IPS-15b (cell line): ENCODE measurements around the gene ARID2.

Source experiments
- H3K27me3 ChIP-seq: one replicate; pipeline ENCODE4 v1.6.1; 2013; ENCODE audit warnings: low read length; ENCODE audit not compliant: control insufficient read depth, insufficient read depth
- H3K36me3 ChIP-seq: one replicate; pipeline ENCODE4 v1.6.1; 2013; ENCODE audit warnings: low read length; ENCODE audit not compliant: control insufficient read depth, insufficient read depth
- H3K4me1 ChIP-seq: one replicate; pipeline ENCODE4 v1.6.1; 2013; ENCODE audit warnings: mild to moderate bottlenecking, low read length; ENCODE audit not compliant: control insufficient read depth, insufficient read depth
- H3K4me3 ChIP-seq: one replicate; pipeline ENCODE4 v1.5.1; 2013; ENCODE audit warnings: low read depth, low read length
- H3K9ac ChIP-seq: one replicate; pipeline ENCODE4 v1.6.1; 2013; ENCODE audit warnings: low read depth, mild to moderate bottlenecking, low read length
- H3K9me3 ChIP-seq: one replicate; pipeline ENCODE4 v1.6.1; 2013; ENCODE audit warnings: mild to moderate bottlenecking, low read length; ENCODE audit not compliant: control insufficient read depth, insufficient read depth

ARID2 gene

DNA sequence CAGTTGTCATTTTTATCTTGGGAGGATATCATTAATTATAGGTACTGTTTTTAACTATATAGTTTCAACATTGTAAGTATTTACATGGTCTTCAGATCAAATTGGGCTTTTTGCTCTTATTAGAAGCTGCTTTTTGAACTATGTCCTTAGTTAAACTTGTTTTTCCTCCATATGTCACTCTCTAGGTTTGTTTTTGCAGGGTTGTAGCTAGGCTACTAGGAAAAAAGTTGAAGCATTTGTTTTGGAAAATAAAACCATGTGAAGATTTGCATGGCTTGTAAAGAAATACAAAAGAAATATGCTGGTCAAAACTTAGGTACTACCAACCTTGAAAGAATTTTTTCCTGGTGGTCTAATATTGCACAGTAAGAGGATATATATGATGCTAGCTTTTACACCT, 3.4 kb downstream of the ARID2 start:
- H3K36me3 ChIP-seq, result no peaks in the 10 kb centered on the region
- H3K9ac ChIP-seq, result no peak overlapping the region
- H3K4me1 ChIP-seq, result peaks cover 13% of the 10 kb centered on the region
- no peak overlapping the region for H3K4me3 ChIP-seq
- no peaks in the 10 kb centered on the region for H3K27me3 ChIP-seq
- H3K9me3 ChIP-seq, result peaks cover 3% of the 10 kb centered on the region

- H3K4me3 ChIP-seq, result no peak overlapping the region
- H3K9me3 ChIP-seq, result peaks cover 3% of the 10 kb centered on the region
- H3K4me1 ChIP-seq, result peaks cover 7% of the 10 kb centered on the region
- H3K36me3 ChIP-seq, result no peaks in the 10 kb centered on the region
- no peaks in the 10 kb centered on the region for H3K27me3 ChIP-seq
- no peak overlapping the region for H3K9ac ChIP-seq
Observed at GRCh38 chr12:45737638-45738037, 8.1 kb downstream of the ARID2 start.

GRCh38 chr12:45742590-45742989, 13.1 kb downstream of the ARID2 start:
- H3K4me3 ChIP-seq, result no peak overlapping the region
- no peaks in the 10 kb centered on the region for H3K9me3 ChIP-seq
- H3K4me1 ChIP-seq, result no peaks in the 10 kb centered on the region

GRCh38 chr12:45743247-45743646, 13.7 kb downstream of the ARID2 start:
- Histone ChIP-seq H3K9me3 (no peaks in the 10 kb centered on the region), H3K36me3 (no peaks in the 10 kb centered on the region), H3K27me3 (no peaks in the 10 kb centered on the region), H3K9ac (no peak overlapping the region), H3K4me3 (no peak overlapping the region), H3K4me1 (no peaks in the 10 kb centered on the region)

More at GRCh38 chr12:45742590-45742989, 13.1 kb downstream of the ARID2 start:
- Histone ChIP-seq H3K9ac (no peak overlapping the region), H3K36me3 (no peaks in the 10 kb centered on the region), H3K27me3 (no peaks in the 10 kb centered on the region)

DNA sequence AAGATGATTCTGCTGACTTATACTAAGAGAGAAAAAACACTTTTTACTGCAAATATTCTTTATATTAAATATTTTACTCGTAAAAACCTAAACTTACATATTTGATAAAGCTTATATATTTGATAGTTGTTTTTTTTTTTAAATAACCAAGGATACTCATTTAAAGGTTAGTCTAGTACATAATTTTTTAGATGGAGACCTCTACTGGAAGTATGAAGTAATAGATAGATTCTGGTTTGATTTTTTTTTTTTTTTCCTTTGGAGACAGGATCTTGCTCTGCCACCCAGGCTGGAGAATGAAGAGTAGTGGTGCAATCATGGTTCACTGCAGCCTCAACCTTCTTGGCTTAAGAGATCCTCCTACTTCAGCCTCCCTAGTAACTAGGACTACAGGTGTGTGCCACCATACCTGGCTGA, 16.4 kb downstream of the ARID2 start:
- Histone ChIP-seq H3K4me1 (no peaks in the 10 kb centered on the region), H3K27me3 (no peaks in the 10 kb centered on the region), H3K36me3 (no peaks in the 10 kb centered on the region), H3K9me3 (no peaks in the 10 kb centered on the region), H3K4me3 (no peak overlapping the region), H3K9ac (no peak overlapping the region)

DNA sequence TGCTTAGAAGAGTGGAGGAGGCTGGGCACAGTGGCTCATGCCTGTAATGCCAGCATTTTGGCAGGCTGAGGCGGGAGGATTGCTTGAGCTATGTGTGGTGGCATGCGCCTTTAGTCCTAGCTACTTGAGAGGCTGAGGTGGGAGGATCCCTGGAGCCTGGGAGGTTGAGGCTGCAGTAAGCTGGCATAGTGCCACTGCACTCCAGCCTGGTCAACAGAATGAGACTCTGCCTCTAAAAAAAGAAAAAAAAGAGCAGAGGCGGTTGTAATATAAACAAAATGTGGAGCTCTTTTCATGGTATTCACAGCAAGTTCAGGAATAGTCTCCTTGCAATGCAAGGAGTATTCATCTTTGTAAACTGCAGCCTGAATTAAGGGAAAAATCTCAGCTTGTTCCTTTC, 27.2 kb downstream of the ARID2 start:
- no peak overlapping the region for H3K9ac ChIP-seq
- no peaks in the 10 kb centered on the region for H3K4me1 ChIP-seq
- H3K9me3 ChIP-seq, result no peaks in the 10 kb centered on the region
- no peaks in the 10 kb centered on the region for H3K36me3 ChIP-seq
- no peaks in the 10 kb centered on the region for H3K27me3 ChIP-seq
- H3K4me3 ChIP-seq, result no peak overlapping the region

DNA sequence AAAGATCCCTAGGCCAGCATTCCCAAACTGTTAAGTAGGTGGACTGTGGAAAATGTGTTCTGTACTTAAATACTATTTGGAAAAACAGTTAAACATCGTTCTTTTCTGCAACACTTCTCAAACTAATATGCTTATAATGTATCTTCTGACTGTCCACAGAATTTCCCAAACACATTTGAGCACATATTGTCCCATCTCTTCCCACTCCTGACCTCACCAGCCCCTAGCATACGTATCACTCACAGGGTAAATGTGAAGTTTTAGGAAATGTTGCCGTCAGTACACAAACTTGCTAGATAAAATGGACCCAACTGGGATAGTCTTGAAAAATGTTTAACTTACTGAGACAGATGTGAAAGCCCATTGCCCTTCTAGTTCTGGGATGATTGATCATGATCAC, 27.7 kb downstream of the ARID2 start:
- no peaks in the 10 kb centered on the region for H3K9me3 ChIP-seq
- no peaks in the 10 kb centered on the region for H3K36me3 ChIP-seq
- no peak overlapping the region for H3K4me3 ChIP-seq
- H3K4me1 ChIP-seq, result no peaks in the 10 kb centered on the region
- no peaks in the 10 kb centered on the region for H3K27me3 ChIP-seq
- H3K9ac ChIP-seq, result no peak overlapping the region

- Histone ChIP-seq H3K4me1 (no peaks in the 10 kb centered on the region), H3K36me3 (no peaks in the 10 kb centered on the region), H3K4me3 (no peak overlapping the region), H3K9ac (no peak overlapping the region), H3K9me3 (no peaks in the 10 kb centered on the region), H3K27me3 (no peaks in the 10 kb centered on the region)
Observed at GRCh38 chr12:45760333-45760732, 30.8 kb downstream of the ARID2 start.

GRCh38 chr12:45762185-45763110, 32.9 kb downstream of the ARID2 start:
- H3K4me1 ChIP-seq, result no peaks in the 10 kb centered on the region
- no peaks in the 10 kb centered on the region for H3K27me3 ChIP-seq
- H3K9me3 ChIP-seq, result no peaks in the 10 kb centered on the region
- no peak overlapping the region for H3K4me3 ChIP-seq
- no peak overlapping the region for H3K9ac ChIP-seq
- H3K36me3 ChIP-seq, result no peaks in the 10 kb centered on the region

DNA sequence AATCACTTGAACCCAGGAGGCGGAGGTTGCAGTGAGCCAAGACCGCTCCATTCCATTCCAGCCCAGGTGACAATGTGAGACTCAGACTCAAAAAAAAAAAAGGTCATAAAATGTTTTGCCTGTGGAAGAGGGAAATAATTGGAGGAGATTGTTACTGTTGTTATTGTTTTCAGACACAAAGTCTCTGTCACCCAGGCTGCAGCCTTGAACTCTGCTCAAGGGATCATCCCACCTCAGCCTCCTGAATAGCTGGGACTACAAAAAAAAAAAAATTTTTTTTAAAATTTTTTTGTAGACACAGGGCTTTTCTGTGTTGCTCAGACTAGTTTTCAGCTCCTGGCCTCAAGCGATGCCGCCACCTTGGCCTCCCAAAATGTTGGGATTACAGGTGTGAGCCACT, 33.9 kb downstream of the ARID2 start:
- H3K9ac ChIP-seq, result no peak overlapping the region
- H3K4me1 ChIP-seq, result no peaks in the 10 kb centered on the region
- no peaks in the 10 kb centered on the region for H3K27me3 ChIP-seq
- H3K9me3 ChIP-seq, result no peaks in the 10 kb centered on the region
- no peaks in the 10 kb centered on the region for H3K36me3 ChIP-seq
- H3K4me3 ChIP-seq, result no peak overlapping the region

DNA sequence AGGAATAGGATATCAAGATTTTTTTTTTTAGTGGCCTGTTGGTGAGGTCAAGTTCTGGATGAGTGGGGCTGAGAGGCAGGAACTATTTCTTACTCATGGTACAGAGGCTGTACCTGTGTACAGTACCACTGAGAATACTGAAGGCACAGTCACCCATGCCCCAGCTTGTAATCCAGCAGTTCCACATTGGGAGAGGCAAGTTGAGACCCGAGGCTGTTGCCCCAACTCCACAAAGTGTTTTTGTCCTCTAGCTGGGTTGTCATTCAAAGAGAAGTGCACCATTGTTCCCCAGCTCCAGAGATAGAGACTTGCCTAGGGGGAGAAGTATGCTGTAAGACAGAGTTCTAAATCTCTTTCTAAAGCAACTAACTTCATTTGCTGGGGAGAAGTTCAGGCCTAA, 38.7 kb downstream of the ARID2 start:
- H3K4me1 ChIP-seq, result no peaks in the 10 kb centered on the region
- no peaks in the 10 kb centered on the region for H3K36me3 ChIP-seq
- H3K27me3 ChIP-seq, result no peaks in the 10 kb centered on the region
- H3K9me3 ChIP-seq, result no peaks in the 10 kb centered on the region
- H3K9ac ChIP-seq, result no peak overlapping the region
- H3K4me3 ChIP-seq, result no peak overlapping the region

DNA sequence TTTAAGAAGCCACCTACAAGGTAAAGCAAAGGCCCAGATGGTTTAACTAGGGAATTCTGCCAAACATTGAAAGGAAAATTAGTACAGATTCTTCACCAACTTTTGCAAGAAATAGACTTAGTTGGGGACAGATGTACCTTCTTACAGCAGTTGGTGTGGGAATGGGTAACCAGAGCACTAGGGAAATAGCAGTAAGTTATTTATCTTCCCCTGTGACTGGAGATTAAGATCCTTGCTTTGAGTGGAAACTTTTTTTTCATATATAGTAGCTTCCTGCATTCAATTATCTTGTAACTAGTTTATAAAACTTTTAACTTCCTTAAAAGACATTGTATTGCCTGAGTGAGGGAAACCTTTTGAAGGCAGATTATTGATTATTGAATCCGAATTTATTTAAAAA, 44.2 kb downstream of the ARID2 start:
- Histone ChIP-seq H3K4me1 (no peaks in the 10 kb centered on the region), H3K9me3 (no peaks in the 10 kb centered on the region), H3K9ac (no peak overlapping the region), H3K4me3 (no peak overlapping the region), H3K27me3 (no peaks in the 10 kb centered on the region), H3K36me3 (no peaks in the 10 kb centered on the region)
